ENCODE measurements around the gene CD82. TPM values are rescaled to one million over a fixed set of nuclear protein-coding genes. Genes with fewer than 3 reads are reported as not detected.

CD82 gene
- polyA plus RNA-seq, 1 donor (not counting 4 experiments of a cell fraction or from before 2014, with no cell fraction given) = 118 TPM

- Histone ChIP-seq H3K36me3 (ENCODE audit: control insufficient read depth in 2 of 2, extremely low read depth in 1 of 2, insufficient read depth in 2 of 2, low read length in 2 of 2) (peaks cover 5 to 7% of the 10 kb centered on the region in 2 experiments), H3K9me3 (ENCODE audit: control insufficient read depth, low read depth, low read length) (no peaks in the 10 kb centered on the region), H3K9me1 (ENCODE audit: control insufficient read depth, extremely low read depth, insufficient read depth, low read length) (no peaks in the 10 kb centered on the region), H3K27ac (ENCODE audit: control insufficient read depth, insufficient read depth, low read length) (no peak overlapping the region), H3K4me1 (ENCODE audit: control insufficient read depth, extremely low read depth, insufficient read depth, low read length) (no peaks in the 10 kb centered on the region), H3K79me2 (ENCODE audit: control insufficient read depth, insufficient read depth, low read length) (no peaks in the 10 kb centered on the region), H3K4me2 (ENCODE audit: control insufficient read depth, extremely low read depth, insufficient read depth, low read depth, low read length) (no peak overlapping the region), H2AFZ (ENCODE audit: control insufficient read depth, low read length) (no peak overlapping the region), H3K4me3 (ENCODE audit: control insufficient read depth in 2 of 3, extremely low read depth in 1 of 3, insufficient read depth in 2 of 3, low read depth in 1 of 3, low read length in 3 of 3) (no peak overlapping the region), H4K20me1 (ENCODE audit: control insufficient read depth, extremely low read depth, insufficient read depth, low read length) (no peaks in the 10 kb centered on the region), H3K9ac (ENCODE audit: control insufficient read depth, extremely low read depth, insufficient read depth, low read length) (no peak overlapping the region), H3K27me3 (ENCODE audit: control insufficient read depth, extremely low read depth, insufficient read depth, low read length) (peaks cover 3% of the 10 kb centered on the region)
- TF ChIP-seq CTCF (optimal IDR thresholded peaks at IDR 0.05 in 1 of 3, IDR thresholded peaks at IDR 0.05 in 1 of 3, conservative IDR thresholded peaks at IDR 0.05 in 1 of 3; ENCODE audit: extremely low read depth in 1 of 3, insufficient read depth in 2 of 3, low read length in 3 of 3) (no peak), EZH2 (IDR thresholded peaks at IDR 0.05; ENCODE audit: low read length) (no peak)
- dilution Hi-C loops (cut with MboI; ENCODE audit: extremely low pct_ligation_motif_present, low sequenced_read_pairs) = no loop called here
- DNase-seq (ENCODE audit: low read depth, low spot score) (no peak), FAIRE-seq (no peak)
Observed at GRCh38 chr11:44623731-44624491, 58.4 kb downstream of the CD82 start.

- Histone ChIP-seq H3K9me1 (ENCODE audit: control insufficient read depth, extremely low read depth, insufficient read depth, low read length) (no peaks in the 10 kb centered on the region), H3K27ac (ENCODE audit: control insufficient read depth, insufficient read depth, low read length) (no peak overlapping the region), H3K9ac (ENCODE audit: control insufficient read depth, extremely low read depth, insufficient read depth, low read length) (no peak overlapping the region), H3K4me1 (ENCODE audit: control insufficient read depth, extremely low read depth, insufficient read depth, low read length) (no peaks in the 10 kb centered on the region), H3K27me3 (ENCODE audit: control insufficient read depth, extremely low read depth, insufficient read depth, low read length) (peaks cover 5% of the 10 kb centered on the region), H3K9me3 (ENCODE audit: control insufficient read depth, low read depth, low read length) (no peaks in the 10 kb centered on the region), H3K79me2 (ENCODE audit: control insufficient read depth, insufficient read depth, low read length) (no peaks in the 10 kb centered on the region), H2AFZ (ENCODE audit: control insufficient read depth, low read length) (no peak overlapping the region), H3K4me3 (ENCODE audit: control insufficient read depth in 2 of 3, extremely low read depth in 1 of 3, insufficient read depth in 2 of 3, low read depth in 1 of 3, low read length in 3 of 3) (no peak overlapping the region), H3K36me3 (ENCODE audit: control insufficient read depth in 2 of 2, extremely low read depth in 1 of 2, insufficient read depth in 2 of 2, low read length in 2 of 2) (peaks cover 2 to 3% of the 10 kb centered on the region in 2 experiments), H3K4me2 (ENCODE audit: control insufficient read depth, extremely low read depth, insufficient read depth, low read depth, low read length) (no peak overlapping the region), H4K20me1 (ENCODE audit: control insufficient read depth, extremely low read depth, insufficient read depth, low read length) (no peaks in the 10 kb centered on the region)
- dilution Hi-C loops (cut with MboI; ENCODE audit: extremely low pct_ligation_motif_present, low sequenced_read_pairs) = loop anchor here (25.0 kb wide), 1 partner anchor 263 kb away; no protein-coding TSS in a partner anchor
- no peak for TF ChIP-seq EZH2 (IDR thresholded peaks at IDR 0.05; ENCODE audit: low read length)
- TF ChIP-seq CTCF (optimal IDR thresholded peaks at IDR 0.05 in 1 of 3, IDR thresholded peaks at IDR 0.05 in 1 of 3, conservative IDR thresholded peaks at IDR 0.05 in 1 of 3; ENCODE audit: extremely low read depth in 1 of 3, insufficient read depth in 2 of 3, low read length in 3 of 3) = no peak
- FAIRE-seq = no peak
- no peak for DNase-seq (ENCODE audit: low read depth, low spot score)
Observed at GRCh38 chr11:44624761-44625221, 59.3 kb downstream of the CD82 start.
